OCI-LY3 (cell line): ENCODE data around the gene ZKSCAN2.

Experiments
- H2AFZ ChIP-seq: fragments of 200-600, 300-600 bp; shearing (Covaris generic); 2 replicates; pipeline ENCODE4 v1.6.0; 2014; ENCODE audit warnings: antibody characterized with exemption, low read depth, low read length
- H3K27ac ChIP-seq: fragments of 200-600, 300-600 bp; sonication (generic); 2 replicates; pipeline ENCODE4 v1.5.1; 2014; ENCODE audit warnings: mild to moderate bottlenecking, low read length, moderate library complexity, mixed read lengths
- H3K27me3 ChIP-seq: fragments of 200-600, 300-600 bp; sonication (generic); 2 replicates; pipeline ENCODE4 v1.6.1; 2014; ENCODE audit warnings: low read depth, low read length, mixed read lengths
- H3K36me3 ChIP-seq: fragments of 200-600, 300-600 bp; sonication (generic); replicated peaks from 2 replicates; pipeline ENCODE3; 2014; ENCODE audit warnings: low read depth, low read length, mixed read lengths
- H3K4me1 ChIP-seq: fragments of 300-600, 200-600 bp; sonication (generic); 2 replicates; pipeline ENCODE4 v1.6.1; 2014; ENCODE audit warnings: low read length, mixed read lengths
- H3K4me2 ChIP-seq: fragments of 200-600, 300-600 bp; sonication (generic); 2 replicates; pipeline ENCODE4 v1.6.1; 2014; ENCODE audit warnings: low read length, mixed read lengths
- H3K4me3 ChIP-seq: fragments of 300-600, 200-600 bp; sonication (generic); 2 replicates; pipeline ENCODE4 v1.5.1; 2014; ENCODE audit warnings: antibody characterized with exemption, mild to moderate bottlenecking, low read length, moderate library complexity
- H3K79me2 ChIP-seq: fragments of 300-600, 200-600 bp; shearing (Covaris generic); 2 replicates; pipeline ENCODE4 v1.6.1; 2014; ENCODE audit warnings: mild to moderate bottlenecking, low read length, mixed read lengths
- H3K9ac ChIP-seq: fragments of 300-600, 200-600 bp; shearing (Covaris generic); 2 replicates; pipeline ENCODE4 v1.6.0; 2014; ENCODE audit warnings: mild to moderate bottlenecking, low read length, moderate library complexity
- H3K9me3 ChIP-seq: fragments of 200-600, 300-600 bp; shearing (Covaris generic); 2 replicates; pipeline ENCODE4 v1.6.1; 2014; ENCODE audit warnings: low read length, mixed read lengths; ENCODE audit not compliant: insufficient read depth
- H4K20me1 ChIP-seq: fragments of 200-600, 300-600 bp; sonication (generic); 2 replicates; pipeline ENCODE4 v1.6.1; 2016; ENCODE audit warnings: low read length, mixed read lengths; ENCODE audit not compliant: insufficient read depth
- CTCF ChIP-seq: fragments of 200-600, 300-600 bp; sonication (generic); IDR thresholded peaks from 2 replicates; pipeline ENCODE4 v1.5.1; 2014; ENCODE audit warnings: antibody characterized with exemption, low read length, low read depth
- EZH2phosphoT487 ChIP-seq: fragments of 200-600 bp; shearing (Covaris generic); IDR thresholded peaks from 2 replicates; pipeline ENCODE4 v1.6.1; 2018; ENCODE audit warnings: antibody characterized with exemption, mixed run types, low read depth

Gene ZKSCAN2

GRCh38 chr16:25217921-25218320 is 39.7 kb downstream of the ZKSCAN2 start:
- no peak overlapping the region for H3K4me2 ChIP-seq
- no peaks in the 10 kb centered on the region for H3K4me1 ChIP-seq
- H3K27me3 ChIP-seq = peaks cover 9% of the 10 kb centered on the region; the same call in 1 of the 2 replicates
- no peaks in the 10 kb centered on the region for H3K79me2 ChIP-seq
- H4K20me1 ChIP-seq = no peaks in the 10 kb centered on the region
- TF ChIP-seq EZH2phosphoT487 = no peak
- no peak for TF ChIP-seq CTCF
- no peak overlapping the region for H3K27ac ChIP-seq
- no peaks in the 10 kb centered on the region for H3K36me3 ChIP-seq
- no peak overlapping the region for H3K4me3 ChIP-seq
- no peak overlapping the region for H2AFZ ChIP-seq
- H3K9ac ChIP-seq = no peak overlapping the region
- no peaks in the 10 kb centered on the region for H3K9me3 ChIP-seq

- H3K4me1 ChIP-seq = no peaks in the 10 kb centered on the region
- H3K4me2 ChIP-seq = no peak overlapping the region
- TF ChIP-seq CTCF (no peak), EZH2phosphoT487 (no peak)
Measured at GRCh38 chr16:25217112-25217511, 40.5 kb downstream of the ZKSCAN2 start.

GRCh38 chr16:25213709-25214397 is 43.8 kb downstream of the ZKSCAN2 start:
- Histone ChIP-seq H3K79me2 (no peaks in the 10 kb centered on the region), H3K4me1 (peaks cover 9% of the 10 kb centered on the region), H3K4me2 (no peak overlapping the region), H3K4me3 (no peak overlapping the region), H3K36me3 (no peaks in the 10 kb centered on the region), H3K27ac (no peak overlapping the region), H3K9ac (no peak overlapping the region), H2AFZ (no peak overlapping the region), H3K27me3 (peaks cover 9% of the 10 kb centered on the region; the same call in 1 of the 2 replicates), H3K9me3 (no peaks in the 10 kb centered on the region), H4K20me1 (no peaks in the 10 kb centered on the region)
- TF ChIP-seq CTCF (no peak), EZH2phosphoT487 (no peak)

More at GRCh38 chr16:25217112-25217511, 40.5 kb downstream of the ZKSCAN2 start:
- H3K27ac ChIP-seq = no peak overlapping the region
- no peaks in the 10 kb centered on the region for H3K36me3 ChIP-seq
- H4K20me1 ChIP-seq = no peaks in the 10 kb centered on the region
- no peak overlapping the region for H3K4me3 ChIP-seq
- no peaks in the 10 kb centered on the region for H3K79me2 ChIP-seq
- no peaks in the 10 kb centered on the region for H3K9me3 ChIP-seq
- H2AFZ ChIP-seq = no peak overlapping the region
- H3K27me3 ChIP-seq = peaks cover 9% of the 10 kb centered on the region; the same call in 1 of the 2 replicates
- H3K9ac ChIP-seq = no peak overlapping the region

GRCh38 chr16:25212636-25213035 is 45.0 kb downstream of the ZKSCAN2 start:
- no peak overlapping the region for H3K9ac ChIP-seq
- H3K4me1 ChIP-seq = peaks cover 9% of the 10 kb centered on the region
- no peak overlapping the region for H3K27ac ChIP-seq
- no peak overlapping the region for H3K4me3 ChIP-seq
- H3K36me3 ChIP-seq = no peaks in the 10 kb centered on the region
- no peak overlapping the region for H2AFZ ChIP-seq
- H3K27me3 ChIP-seq = peaks cover 9% of the 10 kb centered on the region; the same call in 1 of the 2 replicates
- TF ChIP-seq EZH2phosphoT487 (no peak), CTCF (no peak)
- no peaks in the 10 kb centered on the region for H3K79me2 ChIP-seq
- H3K4me2 ChIP-seq = no peak overlapping the region
- H3K9me3 ChIP-seq = no peaks in the 10 kb centered on the region
- no peaks in the 10 kb centered on the region for H4K20me1 ChIP-seq
